Thyroid gland (tissue), 4 donors: Measurements from ENCODE around the gene WFIKKN1.

Source experiments
- POLR2A ChIP-seq, 2 donors: fragments of 450-650 bp; IDR thresholded peaks; one replicate each; pipeline ENCODE4 v1.6.1; 2017; ENCODE audit warnings: antibody characterized with exemption in 2 of 2, mild to moderate bottlenecking in 2 of 2, moderate library complexity in 1 of 2
- TF ChIP-seq, protein P1 (sequence below), 6 experiments: fragments of 200-600 bp in 3 of 6; fragments of 450-650 bp in 3 of 6; sonication (generic) in 3 of 6; IDR thresholded peaks; one replicate each; pipeline ENCODE4 v1.5.1; 2016 to 2019; ENCODE audit warnings: antibody characterized with exemption in 6 of 6, mild to moderate bottlenecking in 2 of 6, inconsistent platforms in 1 of 6, moderate library complexity in 1 of 6

- TF ChIP-seq, protein P1, sequence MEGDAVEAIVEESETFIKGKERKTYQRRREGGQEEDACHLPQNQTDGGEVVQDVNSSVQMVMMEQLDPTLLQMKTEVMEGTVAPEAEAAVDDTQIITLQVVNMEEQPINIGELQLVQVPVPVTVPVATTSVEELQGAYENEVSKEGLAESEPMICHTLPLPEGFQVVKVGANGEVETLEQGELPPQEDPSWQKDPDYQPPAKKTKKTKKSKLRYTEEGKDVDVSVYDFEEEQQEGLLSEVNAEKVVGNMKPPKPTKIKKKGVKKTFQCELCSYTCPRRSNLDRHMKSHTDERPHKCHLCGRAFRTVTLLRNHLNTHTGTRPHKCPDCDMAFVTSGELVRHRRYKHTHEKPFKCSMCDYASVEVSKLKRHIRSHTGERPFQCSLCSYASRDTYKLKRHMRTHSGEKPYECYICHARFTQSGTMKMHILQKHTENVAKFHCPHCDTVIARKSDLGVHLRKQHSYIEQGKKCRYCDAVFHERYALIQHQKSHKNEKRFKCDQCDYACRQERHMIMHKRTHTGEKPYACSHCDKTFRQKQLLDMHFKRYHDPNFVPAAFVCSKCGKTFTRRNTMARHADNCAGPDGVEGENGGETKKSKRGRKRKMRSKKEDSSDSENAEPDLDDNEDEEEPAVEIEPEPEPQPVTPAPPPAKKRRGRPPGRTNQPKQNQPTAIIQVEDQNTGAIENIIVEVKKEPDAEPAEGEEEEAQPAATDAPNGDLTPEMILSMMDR (IDR thresholded peaks at IDR 0.05), result no peak
- no peak for TF ChIP-seq POLR2A (IDR thresholded peaks at IDR 0.05)
Observed at GRCh38 chr16:592518-593306, 38.1 kb upstream of the WFIKKN1 start.
